Thoracic aorta (tissue), 2 donors: Measurements from ENCODE around the gene CCL7. TPM values are rescaled to one million over a fixed set of nuclear protein-coding genes. Genes with fewer than 3 reads are reported as not detected.

ENCODE experiments used
- ATAC-seq: fragments of 150-250 bp; one replicate; pipeline ENCODE4 v1.8.0; 2017; ENCODE audit warnings: low read depth; ENCODE audit not compliant: insufficient number of reproducible peaks, low FRiP score
- DNase-seq: peaks from one replicate; pipeline ENCODE4 v3.0.0-alpha.2; 2020; ENCODE audit warnings: low spot score
- H3K27ac ChIP-seq, 2 donors: fragments of 200-600 bp; sonication (generic); 1 replicate in 1 of 2; 2 replicates in 1 of 2; pipeline ENCODE4 v1.5.1; 2016; ENCODE audit warnings: mild to moderate bottlenecking in 2 of 2, moderate library complexity in 2 of 2
- H3K27me3 ChIP-seq: fragments of 200-600 bp; sonication (generic); replicated peaks from 2 replicates; pipeline ENCODE4 v1.6.0; 2016; ENCODE audit warnings: mild to moderate bottlenecking; ENCODE audit not compliant: insufficient read depth
- H3K36me3 ChIP-seq: fragments of 200-600 bp; sonication (generic); one replicate; pipeline ENCODE4 v1.5.1; 2016
- H3K4me1 ChIP-seq, 2 donors: fragments of 200-600 bp; sonication (generic); 1 replicate in 1 of 2; 2 replicates in 1 of 2; pipeline versions ENCODE4 v1.5.1 to v1.6.0; 2016; ENCODE audit warnings: low read depth in 2 of 2, mild to moderate bottlenecking in 1 of 2; ENCODE audit not compliant: control insufficient read depth in 1 of 2
- H3K4me3 ChIP-seq: fragments of 200-600 bp; sonication (generic); 2 replicates; pipeline ENCODE4 v1.5.1; 2016; ENCODE audit warnings: mild to moderate bottlenecking
- H3K9me3 ChIP-seq: fragments of 200-600 bp; sonication (generic); 2 replicates; pipeline ENCODE4 v1.5.1; 2016
- total RNA-seq, 2 donors: library from RNA; depleted of rRNA; stranded (reverse); fragments of >200 nt; gene quantifications; one replicate each; pipeline versions ENCODE4 v1.1.0 to v1.2.3, GENCODE V29; 2016
- TF ChIP-seq, protein P1 (sequence below): fragments of 200-600 bp; sonication (generic); IDR thresholded peaks from one replicate; pipeline ENCODE4 v1.5.1; 2019; ENCODE audit warnings: antibody characterized with exemption

The CCL7 gene
- total RNA-seq, 2 donors from 2014 or later: 1.3 TPM; not detected in 1

DNA sequence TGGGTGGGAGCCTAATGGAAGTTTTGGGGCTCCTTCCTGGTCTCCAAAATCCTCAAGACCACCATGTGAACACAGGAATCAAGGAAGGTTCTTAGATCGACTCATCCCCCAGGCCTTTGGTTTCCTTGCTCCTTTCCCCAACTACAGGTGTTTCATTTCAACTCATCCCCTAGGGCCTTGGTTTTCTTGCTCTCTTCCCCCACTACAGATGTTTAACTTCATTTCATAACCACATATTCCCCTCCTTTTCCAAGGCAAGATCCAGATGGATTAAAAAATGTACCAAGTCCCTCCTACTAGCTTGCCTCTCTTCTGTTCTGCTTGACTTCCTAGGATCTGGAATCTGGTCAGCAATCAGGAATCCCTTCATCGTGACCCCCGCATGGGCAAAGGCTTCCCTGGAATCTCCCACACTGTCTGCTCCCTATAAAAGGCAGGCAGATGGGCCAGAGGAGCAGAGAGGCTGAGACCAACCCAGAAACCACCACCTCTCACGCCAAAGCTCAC is 15.3 kb downstream of the CCL7 start, which contains the start of gene CCL11:
CCL11 (plus strand) TSS at position 457 of the 507 bp plus-strand sequence. CDS start 67 bp downstream, outside the sequence.
- DNase-seq (no peak), ATAC-seq (no peak)
- Histone ChIP-seq H3K36me3 (no peaks in the 10 kb centered on the region), H3K4me1 (no peaks in the 10 kb centered on the region), H3K27me3 (no peaks in the 10 kb centered on the region), H3K9me3 (no peaks in the 10 kb centered on the region), H3K4me3 (no peak within 1 kb of the TSS), H3K27ac (no peak within 1 kb of the TSS)
- TF ChIP-seq, protein P1, sequence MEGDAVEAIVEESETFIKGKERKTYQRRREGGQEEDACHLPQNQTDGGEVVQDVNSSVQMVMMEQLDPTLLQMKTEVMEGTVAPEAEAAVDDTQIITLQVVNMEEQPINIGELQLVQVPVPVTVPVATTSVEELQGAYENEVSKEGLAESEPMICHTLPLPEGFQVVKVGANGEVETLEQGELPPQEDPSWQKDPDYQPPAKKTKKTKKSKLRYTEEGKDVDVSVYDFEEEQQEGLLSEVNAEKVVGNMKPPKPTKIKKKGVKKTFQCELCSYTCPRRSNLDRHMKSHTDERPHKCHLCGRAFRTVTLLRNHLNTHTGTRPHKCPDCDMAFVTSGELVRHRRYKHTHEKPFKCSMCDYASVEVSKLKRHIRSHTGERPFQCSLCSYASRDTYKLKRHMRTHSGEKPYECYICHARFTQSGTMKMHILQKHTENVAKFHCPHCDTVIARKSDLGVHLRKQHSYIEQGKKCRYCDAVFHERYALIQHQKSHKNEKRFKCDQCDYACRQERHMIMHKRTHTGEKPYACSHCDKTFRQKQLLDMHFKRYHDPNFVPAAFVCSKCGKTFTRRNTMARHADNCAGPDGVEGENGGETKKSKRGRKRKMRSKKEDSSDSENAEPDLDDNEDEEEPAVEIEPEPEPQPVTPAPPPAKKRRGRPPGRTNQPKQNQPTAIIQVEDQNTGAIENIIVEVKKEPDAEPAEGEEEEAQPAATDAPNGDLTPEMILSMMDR: no peak

DNA sequence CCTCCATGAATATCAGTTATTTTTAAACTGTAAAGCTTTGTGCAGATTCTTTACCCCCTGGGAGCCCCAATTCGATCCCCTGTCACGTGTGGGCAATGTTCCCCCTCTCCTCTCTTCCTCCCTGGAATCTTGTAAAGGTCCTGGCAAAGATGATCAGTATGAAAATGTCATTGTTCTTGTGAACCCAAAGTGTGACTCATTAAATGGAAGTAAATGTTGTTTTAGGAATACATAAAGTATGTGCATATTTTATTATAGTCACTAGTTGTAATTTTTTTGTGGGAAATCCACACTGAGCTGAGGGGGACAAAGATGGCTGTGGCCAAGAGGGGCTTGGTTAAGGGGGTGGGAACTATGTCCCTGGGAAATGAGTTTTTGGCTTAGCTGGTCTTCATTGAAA is 17.9 kb downstream of the CCL7 start:
- ATAC-seq: no peak

GRCh38 chr17:34290586-34290985 is 20.6 kb downstream of the CCL7 start:
- Histone ChIP-seq H3K36me3 (no peaks in the 10 kb centered on the region), H3K9me3 (no peaks in the 10 kb centered on the region), H3K27ac (no peak overlapping the region), H3K4me3 (no peak overlapping the region), H3K4me1 (no peaks in the 10 kb centered on the region), H3K27me3 (no peaks in the 10 kb centered on the region)
- TF ChIP-seq, protein P1: no peak
- ATAC-seq: no peak
- DNase-seq: no peak

More for the DNA sequence above, 17.9 kb downstream of the CCL7 start:
- no peak for DNase-seq
- Histone ChIP-seq H3K27me3 (no peaks in the 10 kb centered on the region), H3K4me1 (no peaks in the 10 kb centered on the region), H3K27ac (no peak overlapping the region), H3K36me3 (no peaks in the 10 kb centered on the region), H3K4me3 (no peak overlapping the region), H3K9me3 (no peaks in the 10 kb centered on the region)
- TF ChIP-seq, protein P1: no peak

GRCh38 chr17:34291721-34292348 is 21.8 kb downstream of the CCL7 start:
- TF ChIP-seq, protein P1: no peak
- DNase-seq: no peak

GRCh38 chr17:34299027-34299426 is 29.0 kb downstream of the CCL7 start:
- Histone ChIP-seq H3K4me3 (no peak overlapping the region), H3K36me3 (no peaks in the 10 kb centered on the region), H3K4me1 (peaks cover 0 to 23% of the 10 kb centered on the region in 2 donors), H3K9me3 (no peaks in the 10 kb centered on the region), H3K27me3 (no peaks in the 10 kb centered on the region), H3K27ac (no peak overlapping the region)
- TF ChIP-seq, protein P1: no peak
- ATAC-seq (no peak), DNase-seq (no peak)

More at GRCh38 chr17:34291721-34292348, 21.8 kb downstream of the CCL7 start:
- Histone ChIP-seq H3K9me3 (no peaks in the 10 kb centered on the region), H3K27me3 (no peaks in the 10 kb centered on the region), H3K4me3 (no peak overlapping the region), H3K36me3 (no peaks in the 10 kb centered on the region), H3K27ac (no peak overlapping the region), H3K4me1 (no peaks in the 10 kb centered on the region)
- ATAC-seq: no peak
